RWPE2 (cell line): ENCODE data around the gene NRF1.

Experiments used
- ATAC-seq: fragments of 200-7000 bp; cut with Tn5 transposase; 3 replicates; pipeline ENCODE4 v1.9.1; 2021; ENCODE audit warnings: low read depth
- DNase-seq: peaks from one replicate; pipeline ENCODE4 v3.0.0-alpha.2; 2020; ENCODE audit warnings: low spot score
- H3K27ac ChIP-seq: fragments of 450-650 bp; 2 replicates; pipeline ENCODE4 v1.5.1; 2017; ENCODE audit warnings: mild to moderate bottlenecking; ENCODE audit not compliant: poor library complexity, severe bottlenecking
- H3K27me3 ChIP-seq: fragments of 250-450 bp; sonication (Bioruptor Pico); 2 replicates; pipeline ENCODE4 v1.5.1; 2021; ENCODE audit warnings: mild to moderate bottlenecking, moderate library complexity; ENCODE audit not compliant: insufficient read depth, poor library complexity, severe bottlenecking
- H3K36me3 ChIP-seq: fragments of 250-450 bp; sonication (Bioruptor Pico); 2 replicates; pipeline ENCODE4 v1.5.1; 2020; ENCODE audit warnings: low read depth, mild to moderate bottlenecking, moderate library complexity
- H3K4me1 ChIP-seq: fragments of 250-450 bp; sonication (Bioruptor Pico); 2 replicates; pipeline ENCODE4 v1.5.1; 2021; ENCODE audit warnings: mild to moderate bottlenecking, moderate library complexity; ENCODE audit not compliant: insufficient read depth, poor library complexity, severe bottlenecking
- H3K4me3 ChIP-seq: fragments of 250-450 bp; sonication (Bioruptor Pico); 2 replicates; pipeline ENCODE4 v1.5.1; 2021; ENCODE audit warnings: mild to moderate bottlenecking, moderate library complexity; ENCODE audit not compliant: severe bottlenecking
- H3K9me3 ChIP-seq: fragments of 250-450 bp; sonication (Bioruptor Pico); 2 replicates; pipeline ENCODE4 v1.5.1; 2021; ENCODE audit warnings: mild to moderate bottlenecking, moderate library complexity; ENCODE audit not compliant: severe bottlenecking
- CTCF ChIP-seq: fragments of 450-650 bp; IDR thresholded peaks from one replicate; pipeline ENCODE4 v1.5.1; 2017; ENCODE audit warnings: mild to moderate bottlenecking, moderate library complexity; ENCODE audit not compliant: poor library complexity, severe bottlenecking

Gene NRF1

GRCh38 chr7:129748356-129749109, 137.0 kb downstream of the NRF1 start:
- DNase-seq (no peak), ATAC-seq (no peak)
- H3K9me3 ChIP-seq: no peaks in the 10 kb centered on the region
- no peaks in the 10 kb centered on the region for H3K4me1 ChIP-seq
- 0 out of 2 replicates have a peak, but pooled peaks cover 6% of the 10 kb centered on the region for H3K36me3 ChIP-seq
- H3K27me3 ChIP-seq: no peaks in the 10 kb centered on the region
- no peak overlapping the region for H3K4me3 ChIP-seq
- no peak overlapping the region for H3K27ac ChIP-seq
- TF ChIP-seq CTCF: no peak

- ATAC-seq (no peak), DNase-seq (no peak)
- Histone ChIP-seq H3K36me3 (0 out of 2 replicates have a peak, but pooled peaks cover 6% of the 10 kb centered on the region), H3K27ac (no peak overlapping the region), H3K9me3 (no peaks in the 10 kb centered on the region), H3K4me3 (no peak overlapping the region), H3K27me3 (no peaks in the 10 kb centered on the region), H3K4me1 (no peaks in the 10 kb centered on the region)
- TF ChIP-seq CTCF: no peak
Measured at GRCh38 chr7:129750091-129750490, 138.6 kb downstream of the NRF1 start.

GRCh38 chr7:129750501-129750900, 139.0 kb downstream of the NRF1 start:
- no peak overlapping the region for H3K4me3 ChIP-seq
- no peak overlapping the region for H3K27ac ChIP-seq
- no peaks in the 10 kb centered on the region for H3K9me3 ChIP-seq
- no peak for DNase-seq
- no peaks in the 10 kb centered on the region for H3K4me1 ChIP-seq
- TF ChIP-seq CTCF: no peak
- 0 out of 2 replicates have a peak, but pooled peaks cover 6% of the 10 kb centered on the region for H3K36me3 ChIP-seq
- ATAC-seq: no peak
- no peaks in the 10 kb centered on the region for H3K27me3 ChIP-seq

GRCh38 chr7:129751916-129752315, 140.4 kb downstream of the NRF1 start:
- no peak overlapping the region for H3K4me3 ChIP-seq
- no peak for TF ChIP-seq CTCF
- H3K4me1 ChIP-seq: no peaks in the 10 kb centered on the region
- DNase-seq (no peak), ATAC-seq (no peak)
- no peak overlapping the region for H3K27ac ChIP-seq
- no peaks in the 10 kb centered on the region for H3K27me3 ChIP-seq
- H3K9me3 ChIP-seq: no peaks in the 10 kb centered on the region
- 0 out of 2 replicates have a peak, but pooled peaks cover 5% of the 10 kb centered on the region for H3K36me3 ChIP-seq

GRCh38 chr7:129752760-129753159, 141.2 kb downstream of the NRF1 start:
- Histone ChIP-seq H3K36me3 (0 out of 2 replicates have a peak, but pooled peaks cover 4% of the 10 kb centered on the region), H3K9me3 (no peaks in the 10 kb centered on the region), H3K4me3 (no peak overlapping the region), H3K4me1 (no peaks in the 10 kb centered on the region), H3K27ac (no peak overlapping the region), H3K27me3 (no peaks in the 10 kb centered on the region)
- ATAC-seq (no peak), DNase-seq (no peak)
- no peak for TF ChIP-seq CTCF
